H1 (cell line): ENCODE measurements around the gene KAZALD1. TPM values are rescaled to one million over a fixed set of nuclear protein-coding genes. Genes with fewer than 3 reads are reported as not detected.
A peak's percentile ranks its signal among the peaks of the same experiment; 100 is the strongest.

Experiments
- CTCF ChIA-PET: fragments of 300-600 bp; sonication (Branson Sonifier 250); formaldehyde crosslinking; loops from one replicate; lab custom pipeline; 2021; ENCODE audit not compliant: partially characterized antibody; lab: Charles Lee
- POLR2A ChIA-PET: fragments of 300-600 bp; sonication (Branson Sonifier 250); formaldehyde crosslinking; loops from one replicate; lab custom pipeline; 2021; ENCODE audit warnings: inconsistent platforms; ENCODE audit not compliant: partially characterized antibody; lab: Charles Lee
- DNase-seq, 2 experiments: peaks; one replicate each; pipeline versions ENCODE4 v3.0.0 to v3.0.0-alpha.2; 2010 to 2022; ENCODE audit warnings: low spot score in 2 of 2, low read depth in 1 of 2, mixed read lengths in 1 of 2
- FAIRE-seq: peaks from 2 replicates; lab custom pipeline; 2011; peaks lifted over from hg19 to GRCh38; lab: Jason Lieb, UNC
- H2AFZ ChIP-seq: 2 replicates; pipeline ENCODE4 v1.8.1; 2012; ENCODE audit warnings: low read length, inconsistent platforms
- H2AK5ac ChIP-seq: 2 replicates; pipeline ENCODE4 v1.6.1; 2013; ENCODE audit warnings: low read depth, low read length
- H2BK120ac ChIP-seq: replicated peaks from 2 replicates; pipeline ENCODE3; 2013; ENCODE audit warnings: low read depth, low read length, inconsistent platforms
- H2BK12ac ChIP-seq: 2 replicates; pipeline ENCODE4 v1.6.1; 2013; ENCODE audit warnings: low read depth, low read length
- H2BK15ac ChIP-seq: 2 replicates; pipeline ENCODE4 v1.6.1; 2013; ENCODE audit warnings: low read length
- H2BK20ac ChIP-seq: 2 replicates; pipeline ENCODE4 v1.6.1; 2013; ENCODE audit warnings: low read length
- H2BK5ac ChIP-seq: 2 replicates; pipeline ENCODE4 v1.6.1; 2013; ENCODE audit warnings: low read depth, low read length
- H3K14ac ChIP-seq: 2 replicates; pipeline ENCODE4 v1.6.1; 2013; ENCODE audit warnings: inconsistent platforms; ENCODE audit not compliant: insufficient read length
- H3K18ac ChIP-seq: 2 replicates; pipeline ENCODE4 v1.6.1; 2013; ENCODE audit warnings: low read length; ENCODE audit errors: extremely low read depth
- H3K23ac ChIP-seq: 2 replicates; pipeline ENCODE4 v1.6.1; 2013; ENCODE audit warnings: inconsistent platforms; ENCODE audit not compliant: insufficient read length
- H3K23me2 ChIP-seq: 2 replicates; pipeline ENCODE4 v1.6.1; 2013; ENCODE audit warnings: low read depth, low read length
- H3K27ac ChIP-seq: 2 replicates; pipeline ENCODE4 v1.6.1; 2011; ENCODE audit warnings: low read depth, low read length, inconsistent platforms
- H3K27me3 ChIP-seq, 4 experiments: replicated peaks in 1 of 4; 1 replicate in 1 of 4; 2 replicates in 3 of 4; pipeline versions ENCODE4 v1.6.1 to v1.8.1; 2011 to 2013; ENCODE audit warnings: low read length in 3 of 4, mild to moderate bottlenecking in 3 of 4, inconsistent platforms in 2 of 4, mixed read lengths in 2 of 4, moderate library complexity in 1 of 4; ENCODE audit not compliant: control insufficient read depth in 3 of 4, insufficient read depth in 3 of 4; ENCODE audit errors: extremely low read depth in 1 of 4
- H3K36me3 ChIP-seq, 4 experiments: 2 replicates each; pipeline versions ENCODE4 v1.6.1 to v1.8.1; 2011 to 2013; ENCODE audit warnings: mild to moderate bottlenecking in 4 of 4, low read length in 3 of 4, moderate library complexity in 2 of 4, control low read depth in 1 of 4, inconsistent platforms in 1 of 4; ENCODE audit not compliant: insufficient read depth in 4 of 4, control insufficient read depth in 2 of 4
- H3K4ac ChIP-seq: replicated peaks from 2 replicates; pipeline ENCODE3; 2013; ENCODE audit warnings: low read length, low read depth, mixed read lengths, inconsistent platforms; ENCODE audit not compliant: insufficient read length
- H3K4me1 ChIP-seq, 4 experiments: replicated peaks in 1 of 4; 1 replicate in 1 of 4; 2 replicates in 3 of 4; pipeline versions ENCODE4 v1.6.1 to v1.8.1; 2011 to 2013; ENCODE audit warnings: low read length in 3 of 4, inconsistent platforms in 2 of 4, mixed read lengths in 1 of 4; ENCODE audit not compliant: insufficient read depth in 4 of 4, control insufficient read depth in 3 of 4
- H3K4me2 ChIP-seq, 2 experiments: 2 replicates each; pipeline versions ENCODE4 v1.6.1 to v1.8.1; 2011 to 2013; ENCODE audit warnings: low read depth in 2 of 2, low read length in 2 of 2, control low read depth in 1 of 2, inconsistent platforms in 1 of 2, mild to moderate bottlenecking in 1 of 2; ENCODE audit not compliant: insufficient read depth in 1 of 2
- H3K4me3 ChIP-seq, 4 experiments: fragments of 200-600, 300-600 bp in 1 of 4; sonication (generic), shearing (Covaris generic), sonication (Bioruptor Twin) in 1 of 4; 2 replicates each; pipeline versions ENCODE4 v1.5.1 to v1.8.1; 2011 to 2016; ENCODE audit warnings: low read length in 4 of 4, low read depth in 3 of 4, control low read depth in 2 of 4, inconsistent platforms in 2 of 4, mild to moderate bottlenecking in 2 of 4, mixed read lengths in 1 of 4, moderate library complexity in 1 of 4; ENCODE audit not compliant: insufficient read depth in 2 of 4; ENCODE audit errors: extremely low read depth in 1 of 4
- H3K56ac ChIP-seq: replicated peaks from 2 replicates; pipeline ENCODE3; 2013; ENCODE audit warnings: low read depth, mild to moderate bottlenecking, mixed read lengths, low read length, inconsistent platforms; ENCODE audit not compliant: insufficient read length
- H3K79me1 ChIP-seq: 2 replicates; pipeline ENCODE4 v1.6.1; 2013; ENCODE audit warnings: low read depth, low read length, control low read depth
- H3K79me2 ChIP-seq, 2 experiments: 2 replicates each; pipeline versions ENCODE4 v1.6.1 to v1.8.1; 2012 to 2013; ENCODE audit warnings: low read length in 2 of 2, mild to moderate bottlenecking in 2 of 2, inconsistent platforms in 1 of 2; ENCODE audit not compliant: insufficient read depth in 2 of 2, control insufficient read depth in 1 of 2
- H3K9ac ChIP-seq, 4 experiments: replicated peaks in 1 of 4; 1 replicate in 1 of 4; 2 replicates in 3 of 4; pipeline versions ENCODE4 v1.6.1 to v1.8.1; 2011 to 2013; ENCODE audit warnings: low read depth in 3 of 4, low read length in 3 of 4, control low read depth in 2 of 4, mild to moderate bottlenecking in 2 of 4, moderate library complexity in 2 of 4, inconsistent platforms in 1 of 4; ENCODE audit errors: extremely low read depth in 1 of 4
- H3K9me3 ChIP-seq, 2 experiments: 2 replicates each; pipeline versions ENCODE4 v1.6.1 to v1.8.1; 2012 to 2013; ENCODE audit warnings: mild to moderate bottlenecking in 2 of 2, moderate library complexity in 2 of 2, control low read depth in 1 of 2, inconsistent platforms in 1 of 2, low read depth in 1 of 2, low read length in 1 of 2, mixed read lengths in 1 of 2; ENCODE audit not compliant: insufficient read depth in 2 of 2
- H4K20me1 ChIP-seq, 2 experiments: replicated peaks in 1 of 2; 2 replicates each; pipeline versions ENCODE3 to v1.8.1; 2011 to 2013; ENCODE audit warnings: inconsistent platforms in 2 of 2, low read length in 2 of 2, mild to moderate bottlenecking in 1 of 2; ENCODE audit not compliant: insufficient read depth in 2 of 2, control insufficient read depth in 1 of 2
- H4K5ac ChIP-seq: 2 replicates; pipeline ENCODE4 v1.6.1; 2013; ENCODE audit warnings: low read length, low read depth, mixed read lengths, inconsistent platforms; ENCODE audit not compliant: insufficient read length
- H4K8ac ChIP-seq: 2 replicates; pipeline ENCODE4 v1.8.0; 2013; ENCODE audit warnings: mild to moderate bottlenecking, moderate library complexity, low read length, inconsistent platforms; ENCODE audit not compliant: insufficient read depth; ENCODE audit errors: extremely low read depth
- H4K91ac ChIP-seq: replicated peaks from 2 replicates; pipeline ENCODE3; 2013; ENCODE audit warnings: low read length, mixed read lengths, inconsistent platforms; ENCODE audit not compliant: insufficient read length
- BACH1 ChIP-seq: IDR thresholded peaks from 2 replicates; pipeline ENCODE4 v1.6.1; 2012; ENCODE audit warnings: low read length, improper control_type of control experiment
- CREB1 ChIP-seq: IDR thresholded peaks from 2 replicates; pipeline ENCODE4 v1.6.1; 2012; ENCODE audit warnings: inconsistent platforms
- CTBP2 ChIP-seq: IDR thresholded peaks from 2 replicates; pipeline ENCODE4 v1.7.0; 2011; ENCODE audit warnings: borderline replicate concordance, mild to moderate bottlenecking, moderate library complexity, mixed read lengths, low read length; ENCODE audit not compliant: insufficient read depth, insufficient read length
- EGR1 ChIP-seq: IDR thresholded peaks from 2 replicates; pipeline ENCODE4 v1.6.1; 2011; ENCODE audit warnings: low read depth, low read length, borderline replicate concordance
- NRF1 ChIP-seq: IDR thresholded peaks from 2 replicates; pipeline ENCODE4 v1.6.1; 2011; ENCODE audit warnings: mild to moderate bottlenecking, low read depth, low read length, improper control_type of control experiment
- RFX5 ChIP-seq: IDR thresholded peaks from 2 replicates; pipeline ENCODE4 v1.6.1; 2011; ENCODE audit warnings: low read depth, low read length, improper control_type of control experiment, borderline replicate concordance
- SIX5 ChIP-seq: IDR thresholded peaks from 2 replicates; pipeline ENCODE4 v1.6.1; 2011; ENCODE audit warnings: mild to moderate bottlenecking, low read depth, low read length
- TAF1 ChIP-seq: IDR thresholded peaks from 2 replicates; pipeline ENCODE4 v1.6.1; 2011; ENCODE audit warnings: mild to moderate bottlenecking, low read depth, low read length
- TAF7 ChIP-seq: optimal IDR thresholded peaks from 2 replicates; pipeline ENCODE3; 2011; ENCODE audit warnings: low read depth, mild to moderate bottlenecking, inconsistent platforms, low read length, moderate library complexity, borderline replicate concordance
- TBP ChIP-seq: IDR thresholded peaks from 2 replicates; pipeline ENCODE4 v1.6.1; 2011; ENCODE audit warnings: low read depth, low read length, improper control_type of control experiment
- TEAD4 ChIP-seq: IDR thresholded peaks from 2 replicates; pipeline ENCODE4 v1.6.1; 2012; ENCODE audit warnings: low read depth, low read length, inconsistent platforms, mixed read lengths
- WGBS, 2 experiments: shearing (Covaris generic) in 1 of 2; methylation state at CpG; one replicate each; pipeline versions ENCODE4 v1.1.6 to v1.1.7; 2013 to 2015; ENCODE audit warnings: low lambda C conversion rate in 2 of 2, mixed read lengths in 2 of 2, inconsistent platforms in 1 of 2, low coverage in 1 of 2, missing lambda C conversion rate in 1 of 2; ENCODE audit not compliant: insufficient replicate concordance in 2 of 2, insufficient coverage in 1 of 2, insufficient read length in 1 of 2; ENCODE audit errors: extremely low coverage in 1 of 2, missing lambda C conversion rate in 1 of 2; 5-methylcytosine and 5-hydroxymethylcytosine counted together
- polyA plus RNA-seq, 7 experiments: library from polyadenylated mRNA; depleted of rRNA in 3 of 7; stranded (reverse) in 5 of 7; unstranded in 2 of 7; fragments of >200 nt in 5 of 7; fragments of 200-250 nt in 2 of 7; gene quantifications; 1 replicate in 5 of 7; 2 replicates in 1 of 7; 4 replicates in 1 of 7; pipeline versions ENCODE4 v1.2.1 to v1.2.3, GENCODE V29; 2011 to 2013; ENCODE audit warnings: missing spikeins in 2 of 7, mixed read lengths in 2 of 7
- total RNA-seq: library from RNA; stranded (reverse); fragmentation: NEBNext Ultra II Directional; extraction: Animal tissue kit (Norgen Biotek cat#: 25700); gene quantifications from 2 replicates; pipeline ENCODE4 v1.2.1, GENCODE V29; 2021

KAZALD1 gene
- total and polyA plus RNA-seq, 2 of the 8 experiments (the other 6 are each of a cell fraction or from before 2014, with no cell fraction given), result 0.65 to 1.9 TPM

DNA sequence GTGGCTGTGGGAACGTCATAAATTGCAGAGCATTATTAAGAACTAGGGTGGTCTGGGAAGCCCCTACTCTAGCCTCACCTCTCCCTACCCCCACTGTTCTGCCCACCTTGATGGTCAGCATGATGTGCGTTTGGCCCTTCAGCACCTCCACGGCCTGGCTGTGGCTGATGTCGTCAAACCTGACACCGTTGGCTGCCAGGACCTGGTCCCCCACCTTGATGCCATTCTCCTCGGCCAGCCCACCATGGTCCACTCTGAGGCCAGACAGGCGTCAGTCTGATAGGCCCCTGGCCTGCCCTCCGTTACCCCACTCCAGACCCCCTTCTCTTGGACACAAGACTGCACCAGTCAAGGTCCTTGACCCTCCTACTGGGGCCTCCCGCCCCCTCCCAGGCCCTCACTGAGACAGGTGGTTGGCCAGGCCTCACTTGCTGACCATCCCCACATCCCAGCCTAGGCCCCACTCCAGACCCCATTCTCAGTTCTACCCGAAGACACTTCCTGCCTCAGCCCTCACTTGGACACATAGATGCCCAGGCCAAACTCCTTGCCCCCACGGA lies 40.0 kb upstream of the KAZALD1 start:
- no peak overlapping the region for H2AFZ ChIP-seq
- H4K20me1 ChIP-seq, result peaks cover 0 to 1% of the 10 kb centered on the region in 2 experiments
- no peak overlapping the region for H3K4me3 ChIP-seq
- H3K9me3 ChIP-seq, result no peaks in the 10 kb centered on the region
- H2BK120ac ChIP-seq, result no peak overlapping the region
- H3K79me2 ChIP-seq, result no peaks in the 10 kb centered on the region
- H3K4me1 ChIP-seq, result peaks cover 0 to 10% (median 5%) of the 10 kb centered on the region in 4 experiments; a peak in 4 of 7 replicates
- no peak overlapping the region for H3K9ac ChIP-seq
- no peak overlapping the region for H3K56ac ChIP-seq
- peaks cover 11% of the 10 kb centered on the region; the same call in 1 of the 2 replicates for H3K23me2 ChIP-seq
- ChIA-PET POLR2A (no interaction called here), CTCF (interaction anchor here (0.6 to 51.8 kb wide), 4 partner anchors 10 to 1574 kb away, joined by 3 to 2176 read pairs (median 84); partner anchors contain the start of gene KAZALD1)
- peaks cover 13 to 31% (median 26%) of the 10 kb centered on the region in 4 experiments for H3K27me3 ChIP-seq
- H3K18ac ChIP-seq, result no peak overlapping the region
- H4K8ac ChIP-seq, result no peak overlapping the region
- TF ChIP-seq SIX5, result no peak
- no peak for TF ChIP-seq CTBP2
- TF ChIP-seq TEAD4, result no peak
- no peak for TF ChIP-seq BACH1
- TF ChIP-seq NRF1, result no peak
- TF ChIP-seq RFX5, result no peak
- TF ChIP-seq CREB1, result no peak
- TF ChIP-seq TAF7, result no peak
- no peak for TF ChIP-seq TAF1
- TF ChIP-seq TBP, result no peak
- no peak for TF ChIP-seq EGR1
- no peak overlapping the region for H2BK5ac ChIP-seq
- H3K79me1 ChIP-seq, result no peaks in the 10 kb centered on the region
- H2BK15ac ChIP-seq, result no peak overlapping the region
- H3K14ac ChIP-seq, result no peak overlapping the region
- no peak overlapping the region for H3K27ac ChIP-seq
- WGBS, 2 experiments, result 90% methylated on average over 10 of the region's 11 CpGs; no CpG with 5 or more reads in 1 of the 2 experiments
- H2BK12ac ChIP-seq, result no peak overlapping the region
- DNase-seq (no peak), FAIRE-seq (no peak)
- H2AK5ac ChIP-seq, result no peak overlapping the region
- H3K4me2 ChIP-seq, result no peak overlapping the region
- no peak overlapping the region for H3K23ac ChIP-seq
- no peak overlapping the region for H2BK20ac ChIP-seq
- peak overlapping the region; percentile 10 for H4K91ac ChIP-seq
- H4K5ac ChIP-seq, result no peak overlapping the region
- H3K36me3 ChIP-seq, result no peaks in the 10 kb centered on the region
- H3K4ac ChIP-seq, result no peak overlapping the region
